ENCODE measurements around the gene RAI1. TPM values are rescaled to one million over a fixed set of nuclear protein-coding genes. Genes with fewer than 3 reads are reported as not detected.

RAI1 gene
- total RNA-seq, 1 donor from 2014 or later, result 31.2 TPM

GRCh38 chr17:17760872-17761550 is 79.8 kb downstream of the RAI1 start:
- peaks cover 53% of the 10 kb centered on the region for H3K4me1 Mint-ChIP-seq
- no peak overlapping the region for H3K4me3 Mint-ChIP-seq
- CTCF ChIA-PET, result no interaction called here
- no peaks in the 10 kb centered on the region for H3K9me3 Mint-ChIP-seq
- DNase-seq (no peak), ATAC-seq (ENCODE audit: low read depth) (no peak)
- TF ChIP-seq CTCF (IDR thresholded peaks at IDR 0.05), result no peak
- H3K27me3 Mint-ChIP-seq, result no peaks in the 10 kb centered on the region
- POLR2A ChIA-PET, result no interaction called here
- intact Hi-C loops (cut with micrococcal nuclease), result no loop called here
- no peak overlapping the region for H3K27ac Mint-ChIP-seq
- peaks cover 1% of the 10 kb centered on the region for H3K36me3 Mint-ChIP-seq (ENCODE audit: low read depth)

GRCh38 chr17:17761894-17762743 is 80.9 kb downstream of the RAI1 start:
- Mint-ChIP-seq H3K4me3 (no peak overlapping the region), H3K27me3 (no peaks in the 10 kb centered on the region), H3K4me1 (peaks cover 55% of the 10 kb centered on the region), H3K36me3 (ENCODE audit: low read depth) (peaks cover 1% of the 10 kb centered on the region), H3K9me3 (no peaks in the 10 kb centered on the region), H3K27ac (no peak overlapping the region)
- ATAC-seq (ENCODE audit: low read depth) (no peak), DNase-seq (no peak)
- intact Hi-C loops (cut with micrococcal nuclease), result no loop called here
- ChIA-PET CTCF (no interaction called here), POLR2A (no interaction called here)
- no peak for TF ChIP-seq CTCF (IDR thresholded peaks at IDR 0.05)

GRCh38 chr17:17762744-17763105 is 81.5 kb downstream of the RAI1 start:
- Mint-ChIP-seq H3K4me1 (peaks cover 54% of the 10 kb centered on the region), H3K4me3 (no peak overlapping the region), H3K9me3 (no peaks in the 10 kb centered on the region), H3K36me3 (ENCODE audit: low read depth) (peaks cover 1% of the 10 kb centered on the region), H3K27ac (no peak overlapping the region), H3K27me3 (no peaks in the 10 kb centered on the region)
- intact Hi-C loops (cut with micrococcal nuclease), result no loop called here
- DNase-seq, result no peak
- ATAC-seq (ENCODE audit: low read depth), result no peak
- POLR2A ChIA-PET, result interaction anchor here (0.7 kb wide), 1 partner anchor 9 kb away, joined by 4 read pairs; no protein-coding TSS in a partner anchor
- CTCF ChIA-PET, result no interaction called here
- TF ChIP-seq CTCF (IDR thresholded peaks at IDR 0.05), result no peak

- ChIA-PET CTCF (no interaction called here), POLR2A (interaction anchor here (0.6 to 0.7 kb wide), 2 partner anchors 10 to 16 kb away, joined by 4 to 5 read pairs; no protein-coding TSS in a partner anchor)
- ATAC-seq (ENCODE audit: low read depth) (no peak), DNase-seq (no peak)
- no peaks in the 10 kb centered on the region for H3K9me3 Mint-ChIP-seq
- no peak overlapping the region for H3K4me3 Mint-ChIP-seq
- no peak for TF ChIP-seq CTCF (IDR thresholded peaks at IDR 0.05)
- H3K4me1 Mint-ChIP-seq, result peaks cover 54% of the 10 kb centered on the region
- peaks cover 1% of the 10 kb centered on the region for H3K36me3 Mint-ChIP-seq (ENCODE audit: low read depth)
- no peaks in the 10 kb centered on the region for H3K27me3 Mint-ChIP-seq
- intact Hi-C loops (cut with micrococcal nuclease), result no loop called here
- H3K27ac Mint-ChIP-seq, result no peak overlapping the region
Observed at GRCh38 chr17:17763136-17763535, 81.9 kb downstream of the RAI1 start.

GRCh38 chr17:17763734-17764133 is 82.5 kb downstream of the RAI1 start:
- DNase-seq (no peak), ATAC-seq (ENCODE audit: low read depth) (no peak)
- Mint-ChIP-seq H3K4me1 (peaks cover 52% of the 10 kb centered on the region), H3K9me3 (no peaks in the 10 kb centered on the region), H3K4me3 (no peak overlapping the region), H3K27ac (no peak overlapping the region), H3K36me3 (ENCODE audit: low read depth) (peaks cover 1% of the 10 kb centered on the region), H3K27me3 (no peaks in the 10 kb centered on the region)
- ChIA-PET POLR2A (interaction anchor here (0.6 kb wide), 1 partner anchor 17 kb away, joined by 5 read pairs; no protein-coding TSS in a partner anchor), CTCF (no interaction called here)
- no peak for TF ChIP-seq CTCF (IDR thresholded peaks at IDR 0.05)
- intact Hi-C loops (cut with micrococcal nuclease), result no loop called here
